Measurements from ENCODE around the gene IL6.

IL6 gene

GRCh38 chr7:22695476-22696132 is 31.4 kb upstream of the IL6 start:
- TF ChIP-seq EZH2 (IDR thresholded peaks at IDR 0.05; ENCODE audit: borderline replicate concordance, low read depth, low read length, severe bottlenecking) (no peak), CTCF (IDR thresholded peaks at IDR 0.05; ENCODE audit: borderline replicate concordance, extremely low read depth, low read length, poor library complexity, severe bottlenecking) (no peak)
- H3K27me3 ChIP-seq (ENCODE audit: insufficient read depth, low read length, poor library complexity): peaks cover 11% of the 10 kb centered on the region
- no peak overlapping the region for H3K4me2 ChIP-seq (ENCODE audit: insufficient read depth, low read length)
- no peaks in the 10 kb centered on the region for H3K79me2 ChIP-seq (ENCODE audit: insufficient read depth, low read length)
- ATAC-seq (ENCODE audit: insufficient read depth, low read depth) (no peak), DNase-seq (no peak)
- no peaks in the 10 kb centered on the region for H3K36me3 ChIP-seq (ENCODE audit: insufficient read depth, low read length)
- no peaks in the 10 kb centered on the region for H4K20me1 ChIP-seq (ENCODE audit: insufficient read depth, low read length)
- no peaks in the 10 kb centered on the region for H3K9me3 ChIP-seq (ENCODE audit: insufficient read depth, low read length, severe bottlenecking)
- no peaks in the 10 kb centered on the region for H3K4me1 ChIP-seq (ENCODE audit: insufficient read depth, low read length)
- no peak overlapping the region for H2AFZ ChIP-seq (ENCODE audit: low read depth, low read length)
- no peak overlapping the region for H3K4me3 ChIP-seq (ENCODE audit: low read depth in 1 of 2, low read length in 2 of 2)
- H3K9ac ChIP-seq (ENCODE audit: low read depth, low read length): no peak overlapping the region
- H3K27ac ChIP-seq (ENCODE audit: low read length): no peak overlapping the region

GRCh38 chr7:22696541-22697228 is 30.3 kb upstream of the IL6 start:
- H3K9ac ChIP-seq (ENCODE audit: low read depth, low read length): no peak overlapping the region
- H3K79me2 ChIP-seq (ENCODE audit: insufficient read depth, low read length): no peaks in the 10 kb centered on the region
- no peak overlapping the region for H3K27ac ChIP-seq (ENCODE audit: low read length)
- DNase-seq (no peak), ATAC-seq (ENCODE audit: insufficient read depth, low read depth) (no peak)
- H3K9me3 ChIP-seq (ENCODE audit: insufficient read depth, low read length, severe bottlenecking): no peaks in the 10 kb centered on the region
- H3K36me3 ChIP-seq (ENCODE audit: insufficient read depth, low read length): no peaks in the 10 kb centered on the region
- H3K4me2 ChIP-seq (ENCODE audit: insufficient read depth, low read length): no peak overlapping the region
- H3K27me3 ChIP-seq (ENCODE audit: insufficient read depth, low read length, poor library complexity): peaks cover 11% of the 10 kb centered on the region
- TF ChIP-seq EZH2 (IDR thresholded peaks at IDR 0.05; ENCODE audit: borderline replicate concordance, low read depth, low read length, severe bottlenecking) (no peak), CTCF (IDR thresholded peaks at IDR 0.05; ENCODE audit: borderline replicate concordance, extremely low read depth, low read length, poor library complexity, severe bottlenecking) (no peak)
- no peaks in the 10 kb centered on the region for H3K4me1 ChIP-seq (ENCODE audit: insufficient read depth, low read length)
- H2AFZ ChIP-seq (ENCODE audit: low read depth, low read length): no peak overlapping the region
- H3K4me3 ChIP-seq (ENCODE audit: low read depth in 1 of 2, low read length in 2 of 2): no peak overlapping the region
- H4K20me1 ChIP-seq (ENCODE audit: insufficient read depth, low read length): no peaks in the 10 kb centered on the region

GRCh38 chr7:22697322-22697859 is 29.6 kb upstream of the IL6 start:
- Histone ChIP-seq H4K20me1 (ENCODE audit: insufficient read depth, low read length) (no peaks in the 10 kb centered on the region), H3K9me3 (ENCODE audit: insufficient read depth, low read length, severe bottlenecking) (no peaks in the 10 kb centered on the region), H3K4me1 (ENCODE audit: insufficient read depth, low read length) (no peaks in the 10 kb centered on the region), H2AFZ (ENCODE audit: low read depth, low read length) (no peak overlapping the region), H3K36me3 (ENCODE audit: insufficient read depth, low read length) (no peaks in the 10 kb centered on the region), H3K9ac (ENCODE audit: low read depth, low read length) (no peak overlapping the region), H3K4me3 (ENCODE audit: low read depth in 1 of 2, low read length in 2 of 2) (no peak overlapping the region), H3K79me2 (ENCODE audit: insufficient read depth, low read length) (no peaks in the 10 kb centered on the region), H3K4me2 (ENCODE audit: insufficient read depth, low read length) (no peak overlapping the region), H3K27me3 (ENCODE audit: insufficient read depth, low read length, poor library complexity) (peaks cover 11% of the 10 kb centered on the region), H3K27ac (ENCODE audit: low read length) (no peak overlapping the region)
- ATAC-seq (ENCODE audit: insufficient read depth, low read depth) (no peak), DNase-seq (no peak)
- TF ChIP-seq CTCF (IDR thresholded peaks at IDR 0.05; ENCODE audit: borderline replicate concordance, extremely low read depth, low read length, poor library complexity, severe bottlenecking): no peak
- TF ChIP-seq EZH2 (IDR thresholded peaks at IDR 0.05; ENCODE audit: borderline replicate concordance, low read depth, low read length, severe bottlenecking): no peak

All from DND-41 (cell line).